Omental fat pad (tissue), 4 donors: ENCODE results near the gene KL. TPM values are rescaled to one million over a fixed set of nuclear protein-coding genes. Genes with fewer than 3 reads are reported as not detected.

ENCODE experiments used
- ATAC-seq: fragments of 150-250 bp; one replicate; pipeline ENCODE4 v1.9.1; 2016; ENCODE audit warnings: mild to moderate bottlenecking, moderate library complexity; ENCODE audit not compliant: low FRiP score
- DNase-seq: peaks from one replicate; pipeline ENCODE4 v3.0.0-alpha.2; 2019; ENCODE audit warnings: low spot score
- total RNA-seq, 4 donors: library from RNA; depleted of rRNA; stranded (reverse); fragments of >200 nt; gene quantifications; one replicate each; pipeline ENCODE4 v1.1.0, GENCODE V29; 2016
- TF ChIP-seq, protein P1 (sequence below), 3 donors: fragments of 450-650 bp; IDR thresholded peaks; one replicate each; pipeline ENCODE4 v1.5.1; 2016 to 2017; ENCODE audit warnings: antibody characterized with exemption in 3 of 3, mild to moderate bottlenecking in 3 of 3, moderate library complexity in 2 of 3

KL gene
- total RNA-seq, 4 donors from 2014 or later, result 1.9 to 20.3 (median 3.6) TPM

DNA sequence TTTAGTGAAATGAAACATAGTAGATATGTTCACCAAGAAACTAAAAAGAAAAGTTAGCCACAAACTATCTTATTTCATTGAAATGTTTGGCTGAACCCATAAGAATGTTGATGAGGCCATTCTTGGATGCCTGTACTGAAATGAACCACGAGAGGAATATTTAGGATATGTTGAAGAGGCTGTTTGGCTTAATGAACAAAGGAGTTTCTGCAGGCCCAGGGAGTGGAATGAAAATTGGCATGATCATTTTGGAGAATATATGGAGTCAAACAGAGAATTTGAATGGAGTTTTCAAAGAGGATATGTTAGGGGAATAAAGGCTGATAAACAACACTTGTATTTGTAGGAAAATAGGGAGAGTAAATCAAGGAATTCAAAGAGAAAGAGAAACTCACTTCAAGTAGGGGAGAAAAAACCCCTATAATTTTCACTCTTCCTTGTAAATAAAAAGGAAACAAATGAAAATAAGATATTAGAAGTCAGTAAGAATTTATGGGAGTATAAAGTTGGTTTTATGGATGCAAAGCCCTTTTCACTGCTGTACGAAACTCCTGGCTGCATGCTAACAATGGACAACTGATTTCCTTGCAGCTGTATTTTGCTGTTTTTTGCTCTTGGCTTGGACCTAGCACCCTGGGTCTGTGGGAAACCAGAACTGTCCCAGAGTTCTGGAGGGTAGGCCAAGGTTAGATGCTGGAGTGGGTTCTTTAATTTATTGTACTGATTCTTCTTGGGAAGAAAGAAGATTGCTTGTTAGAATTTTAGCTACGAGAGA is 36.5 kb downstream of the KL start:
- no peak for ATAC-seq
- TF ChIP-seq, protein P1, sequence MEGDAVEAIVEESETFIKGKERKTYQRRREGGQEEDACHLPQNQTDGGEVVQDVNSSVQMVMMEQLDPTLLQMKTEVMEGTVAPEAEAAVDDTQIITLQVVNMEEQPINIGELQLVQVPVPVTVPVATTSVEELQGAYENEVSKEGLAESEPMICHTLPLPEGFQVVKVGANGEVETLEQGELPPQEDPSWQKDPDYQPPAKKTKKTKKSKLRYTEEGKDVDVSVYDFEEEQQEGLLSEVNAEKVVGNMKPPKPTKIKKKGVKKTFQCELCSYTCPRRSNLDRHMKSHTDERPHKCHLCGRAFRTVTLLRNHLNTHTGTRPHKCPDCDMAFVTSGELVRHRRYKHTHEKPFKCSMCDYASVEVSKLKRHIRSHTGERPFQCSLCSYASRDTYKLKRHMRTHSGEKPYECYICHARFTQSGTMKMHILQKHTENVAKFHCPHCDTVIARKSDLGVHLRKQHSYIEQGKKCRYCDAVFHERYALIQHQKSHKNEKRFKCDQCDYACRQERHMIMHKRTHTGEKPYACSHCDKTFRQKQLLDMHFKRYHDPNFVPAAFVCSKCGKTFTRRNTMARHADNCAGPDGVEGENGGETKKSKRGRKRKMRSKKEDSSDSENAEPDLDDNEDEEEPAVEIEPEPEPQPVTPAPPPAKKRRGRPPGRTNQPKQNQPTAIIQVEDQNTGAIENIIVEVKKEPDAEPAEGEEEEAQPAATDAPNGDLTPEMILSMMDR (IDR thresholded peaks at IDR 0.05), result no peak
- DNase-seq, result no peak

DNA sequence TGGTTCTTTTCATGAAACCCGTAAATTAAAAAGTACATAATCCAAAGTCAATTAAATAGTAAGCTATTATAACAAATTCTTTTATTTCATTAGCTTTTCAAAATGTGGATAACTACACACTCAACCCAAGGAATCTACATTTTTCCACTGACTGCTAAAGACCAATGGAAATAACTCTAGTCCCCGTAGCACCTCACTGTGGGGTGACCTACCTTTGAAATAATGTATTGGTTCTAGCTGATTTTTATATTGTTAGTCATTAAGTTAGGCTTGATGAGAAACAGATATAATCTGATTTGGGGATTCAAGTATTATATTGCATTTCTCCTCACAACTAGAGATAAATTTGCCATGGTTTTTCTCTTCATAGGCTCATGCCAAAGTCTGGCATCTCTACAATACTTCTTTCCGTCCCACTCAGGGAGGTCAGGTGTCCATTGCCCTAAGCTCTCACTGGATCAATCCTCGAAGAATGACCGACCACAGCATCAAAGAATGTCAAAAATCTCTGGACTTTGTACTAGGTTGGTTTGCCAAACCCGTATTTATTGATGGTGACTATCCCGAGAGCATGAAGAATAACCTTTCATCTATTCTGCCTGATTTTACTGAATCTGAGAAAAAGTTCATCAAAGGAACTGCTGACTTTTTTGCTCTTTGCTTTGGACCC is 37.3 kb downstream of the KL start:
- DNase-seq, result no peak

DNA sequence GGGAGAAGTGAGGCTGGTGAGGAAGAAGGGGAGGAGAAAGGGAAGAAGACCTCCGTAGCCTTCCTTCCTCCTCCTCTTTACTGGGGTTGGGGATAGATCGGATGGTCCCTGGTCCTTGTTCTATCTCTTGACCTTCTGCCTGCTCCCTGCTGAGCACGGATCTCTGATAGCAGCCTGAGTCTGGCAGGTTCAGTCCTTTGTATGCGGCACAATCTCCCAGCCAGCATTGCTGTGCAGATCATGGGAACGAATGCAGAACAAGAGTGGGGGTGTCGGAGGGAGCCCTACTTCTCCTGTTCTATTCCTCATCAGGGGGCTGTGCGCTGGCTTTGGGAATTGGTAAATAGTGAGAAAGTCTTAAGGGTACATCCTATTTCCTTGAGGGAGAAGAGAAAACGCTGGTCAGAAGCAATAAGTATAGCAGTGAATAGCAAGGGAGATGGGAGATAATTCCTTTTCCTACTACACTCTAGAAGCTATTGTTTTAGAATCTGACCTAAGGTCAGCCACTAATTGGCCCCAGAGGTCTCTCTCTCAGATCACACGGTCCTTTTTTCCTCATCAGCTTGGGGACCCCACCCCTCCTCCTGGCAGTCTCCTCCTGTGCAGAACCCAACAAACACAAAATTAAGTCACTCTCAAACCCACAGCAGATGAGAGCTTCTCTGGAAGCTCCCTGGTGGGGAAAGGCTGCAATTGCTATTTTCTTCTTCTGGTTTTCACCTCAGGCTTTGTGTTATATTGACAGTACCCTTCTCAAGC is 41.0 kb downstream of the KL start:
- DNase-seq (no peak), ATAC-seq (no peak)
- TF ChIP-seq, protein P1 (IDR thresholded peaks at IDR 0.05), result no peak

More for the DNA sequence above, 37.3 kb downstream of the KL start:
- ATAC-seq, result no peak
- TF ChIP-seq, protein P1 (IDR thresholded peaks at IDR 0.05), result no peak

DNA sequence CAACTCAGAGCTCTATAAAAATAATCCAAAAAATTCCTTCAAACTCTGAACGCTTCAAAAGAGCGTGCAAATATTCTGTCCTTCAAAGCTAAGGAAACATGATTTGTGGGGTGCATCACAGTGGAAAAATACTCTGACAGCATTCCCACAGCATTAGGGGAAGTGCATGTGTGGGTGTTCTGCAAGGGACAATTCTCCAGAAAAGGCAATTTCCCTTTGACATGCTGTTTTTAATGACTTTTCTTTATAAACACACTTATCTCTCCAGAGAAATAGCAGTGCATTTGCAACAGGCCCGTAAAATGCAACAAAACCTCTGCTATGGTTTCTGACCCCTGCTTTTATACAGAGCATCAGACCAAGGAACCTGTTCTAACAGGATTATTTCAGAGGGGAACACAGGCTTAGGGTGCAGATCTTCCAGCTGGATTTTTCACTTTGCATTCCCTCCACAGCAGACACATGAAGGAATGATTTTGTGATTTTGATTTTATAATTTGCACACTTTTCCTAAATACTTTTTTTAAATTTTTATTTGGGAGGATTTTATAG is 42.6 kb downstream of the KL start:
- ATAC-seq (no peak), DNase-seq (no peak)
- TF ChIP-seq, protein P1 (IDR thresholded peaks at IDR 0.05), result no peak

DNA sequence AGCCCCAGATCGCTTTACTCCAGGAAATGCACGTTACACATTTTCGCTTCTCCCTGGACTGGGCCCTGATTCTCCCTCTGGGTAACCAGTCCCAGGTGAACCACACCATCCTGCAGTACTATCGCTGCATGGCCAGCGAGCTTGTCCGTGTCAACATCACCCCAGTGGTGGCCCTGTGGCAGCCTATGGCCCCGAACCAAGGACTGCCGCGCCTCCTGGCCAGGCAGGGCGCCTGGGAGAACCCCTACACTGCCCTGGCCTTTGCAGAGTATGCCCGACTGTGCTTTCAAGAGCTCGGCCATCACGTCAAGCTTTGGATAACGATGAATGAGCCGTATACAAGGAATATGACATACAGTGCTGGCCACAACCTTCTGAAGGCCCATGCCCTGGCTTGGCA is 44.6 kb downstream of the KL start:
- TF ChIP-seq, protein P1 (IDR thresholded peaks at IDR 0.05), result no peak
- no peak for ATAC-seq
- DNase-seq, result no peak

DNA sequence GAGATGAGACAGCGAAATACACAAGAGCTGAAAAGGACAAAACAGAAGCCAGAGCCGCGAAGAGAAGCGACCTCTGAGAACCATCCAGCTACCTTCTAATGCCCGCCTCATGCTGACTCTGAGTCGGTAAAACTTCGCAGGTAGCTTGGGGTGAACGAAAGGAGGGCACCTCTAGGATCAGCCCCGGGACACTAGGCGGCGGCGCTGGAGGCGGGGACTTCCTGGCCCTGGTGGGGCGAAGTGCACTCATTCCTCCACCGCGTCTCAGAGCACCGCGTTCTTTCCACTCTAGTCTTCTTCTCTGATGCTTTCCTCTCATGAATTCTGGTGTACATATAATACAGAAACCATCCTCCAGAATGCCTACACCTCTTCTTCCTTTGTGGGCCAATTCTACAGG is 50.1 kb downstream of the KL start:
- no peak for ATAC-seq
- TF ChIP-seq, protein P1 (IDR thresholded peaks at IDR 0.05), result no peak
- no peak for DNase-seq
